ENCODE data around the gene ICA1L.

The ICA1L gene

GRCh38 chr2:202723746-202724145 lies 147.8 kb downstream of the ICA1L start:
- no peak for DNase-seq

All from 8988T (cell line).